GM12878 (cell line): ENCODE data around the gene DLGAP3. TPM values are rescaled to one million over a fixed set of nuclear protein-coding genes. Genes with fewer than 3 reads are reported as not detected.

Source experiments
- ATAC-seq: fragments of 200-7000 bp; cut with Tn5 transposase; 3 replicates; pipeline ENCODE4 v1.9.1; 2020; ENCODE audit warnings: mild to moderate bottlenecking, moderate library complexity
- BruUV-seq: library from RNA; stranded (reverse); fragments of 400-500 nt; replicated peaks from 2 replicates; lab custom pipeline; 2021; lab: Mats Ljungman, UMichigan
- CTCF ChIA-PET: fragments of 300-600 bp; sonication (Branson Sonifier 250); formaldehyde crosslinking; extraction: SDS; loops from one replicate; lab custom pipeline; 2021; ENCODE audit warnings: inconsistent platforms; lab: Yijun Ruan, JAX
- POLR2A ChIA-PET: fragments of 350-600 bp; formaldehyde crosslinking; extraction: SDS; loops from one replicate; lab custom pipeline; 2021; ENCODE audit warnings: inconsistent platforms; lab: Charles Lee
- RAD21 ChIA-PET: fragments of 300-600 bp; sonication (Branson Sonifier 250); formaldehyde crosslinking; loops from one replicate; lab custom pipeline; 2023; ENCODE audit warnings: antibody characterized with exemption; ENCODE audit not compliant: unreplicated experiment; lab: Charles Lee
- SMC1A ChIA-PET: fragments of 300-600 bp; sonication (Branson Sonifier 250); formaldehyde crosslinking; loops from one replicate; lab custom pipeline; 2023; ENCODE audit not compliant: unreplicated experiment, uncharacterized antibody; lab: Charles Lee
- DNase-seq: peaks from one replicate; pipeline ENCODE4 v3.0.0-alpha.2; 2011; ENCODE audit warnings: low read depth, low spot score
- FAIRE-seq: peaks from 3 replicates; lab custom pipeline; 2011; peaks lifted over from hg19 to GRCh38; lab: Jason Lieb, UNC
- H2AFZ ChIP-seq: 2 replicates; pipeline ENCODE4 v1.6.0; 2011; ENCODE audit warnings: low read depth, low read length, control low read depth; ENCODE audit not compliant: control insufficient read depth
- H3K27ac ChIP-seq: 2 replicates; pipeline ENCODE4 v1.5.1; 2011; ENCODE audit warnings: control low read depth; ENCODE audit not compliant: control insufficient read depth, insufficient read depth
- H3K27me3 ChIP-seq, 2 experiments: replicated peaks in 1 of 2; 2 replicates each; pipeline versions ENCODE4 v1.6.0 to v1.6.1; 2011; ENCODE audit warnings: low read length in 1 of 2; ENCODE audit not compliant: control insufficient read depth in 2 of 2, insufficient read depth in 2 of 2
- H3K36me3 ChIP-seq, 2 experiments: 2 replicates each; pipeline ENCODE4 v1.5.1; 2011; ENCODE audit warnings: low read length in 1 of 2; ENCODE audit not compliant: control insufficient read depth in 2 of 2, insufficient read depth in 2 of 2
- H3K4me1 ChIP-seq: 2 replicates; pipeline ENCODE4 v1.6.1; 2011; ENCODE audit warnings: mild to moderate bottlenecking, low read length, moderate library complexity, mixed read lengths; ENCODE audit not compliant: control insufficient read depth, insufficient read depth
- H3K4me2 ChIP-seq: 2 replicates; pipeline ENCODE4 v1.6.0; 2011; ENCODE audit warnings: control low read depth; ENCODE audit not compliant: control insufficient read depth, insufficient read depth
- H3K4me3 ChIP-seq: fragments of 200-600 bp; sonication (generic); 2 replicates; pipeline ENCODE4 v1.5.1; 2016
- H3K79me2 ChIP-seq: 2 replicates; pipeline ENCODE4 v1.6.0; 2011; ENCODE audit warnings: low read length; ENCODE audit not compliant: control insufficient read depth, insufficient read depth
- H3K9ac ChIP-seq: 2 replicates; pipeline ENCODE4 v1.8.0; 2011; ENCODE audit warnings: low read length, control low read depth, mixed read lengths; ENCODE audit not compliant: control insufficient read depth, insufficient read depth
- H3K9me3 ChIP-seq: replicated peaks from 3 replicates; pipeline ENCODE4 v1.5.1; 2011; ENCODE audit warnings: mild to moderate bottlenecking, low read length; ENCODE audit not compliant: control insufficient read depth, insufficient read depth
- H4K20me1 ChIP-seq: 2 replicates; pipeline ENCODE4 v1.6.0; 2011; ENCODE audit not compliant: control insufficient read depth, insufficient read depth
- BACH1 ChIP-seq: fragments of 450-650 bp; IDR thresholded peaks from 2 replicates; pipeline ENCODE4 v1.6.1; 2017; ENCODE audit warnings: mild to moderate bottlenecking, borderline replicate concordance
- BCL11A ChIP-seq: IDR thresholded peaks from 2 replicates; pipeline ENCODE4 v1.6.1; 2011; ENCODE audit warnings: low read depth, low read length
- CBX3 ChIP-seq: fragments of 200-600 bp; sonication (generic); IDR thresholded peaks from 2 replicates; pipeline ENCODE4 v1.6.1; 2016; ENCODE audit warnings: low read depth, borderline replicate concordance
- CEBPB ChIP-seq, 2 experiments: fragments of 150-350 bp in 1 of 2; IDR thresholded peaks; 2 replicates each; pipeline ENCODE4 v1.6.1; 2012 to 2014; ENCODE audit warnings: low read depth in 2 of 2, low read length in 2 of 2, borderline replicate concordance in 1 of 2, inconsistent platforms in 1 of 2
- EGR1 ChIP-seq, 2 experiments: IDR thresholded peaks; 1 replicate in 1 of 2; 2 replicates in 1 of 2; pipeline ENCODE4 v1.6.1; 2011 to 2012; ENCODE audit warnings: low read depth in 2 of 2, low read length in 2 of 2, borderline replicate concordance in 1 of 2, mild to moderate bottlenecking in 1 of 2, moderate library complexity in 1 of 2
- ETV6 ChIP-seq, 2 experiments: fragments of 450-650 bp in 1 of 2; IDR thresholded peaks in 1 of 2; conservative IDR thresholded peaks in 1 of 2; 2 replicates each; pipeline ENCODE4 v1.6.1; 2014; ENCODE audit warnings: antibody characterized with exemption in 1 of 2, borderline replicate concordance in 1 of 2, low read depth in 1 of 2, mild to moderate bottlenecking in 1 of 2, moderate library complexity in 1 of 2
- KAT2A ChIP-seq: conservative IDR thresholded peaks from 2 replicates; pipeline ENCODE4 v1.6.1; 2011; ENCODE audit warnings: low read depth, low read length; ENCODE audit not compliant: control insufficient read depth
- NBN ChIP-seq: fragments of 450-650 bp; IDR thresholded peaks from 2 replicates; pipeline ENCODE4 v1.6.1; 2016
- NFYA ChIP-seq: IDR thresholded peaks from 2 replicates; pipeline ENCODE4 v1.6.1; 2011; ENCODE audit warnings: low read depth, mild to moderate bottlenecking, low read length, improper control_type of control experiment, borderline replicate concordance
- NR2C1 ChIP-seq: fragments of 450-650 bp; IDR thresholded peaks from 2 replicates; pipeline ENCODE4 v1.6.1; 2017; ENCODE audit warnings: antibody characterized with exemption, mild to moderate bottlenecking, moderate library complexity
- POLR2A ChIP-seq: IDR thresholded peaks from 2 replicates; pipeline ENCODE4 v1.6.1; 2011; ENCODE audit warnings: low read depth, mild to moderate bottlenecking, low read length
- RAD21 ChIP-seq: IDR thresholded peaks from 2 replicates; pipeline ENCODE4 v1.6.1; 2011; ENCODE audit warnings: mild to moderate bottlenecking, low read depth, low read length, moderate library complexity; ENCODE audit not compliant: insufficient read depth
- SREBF1 ChIP-seq: IDR thresholded peaks from 2 replicates; pipeline ENCODE4 v1.6.1; 2012; ENCODE audit warnings: mild to moderate bottlenecking, low read length
- in situ Hi-C: fragments of 300-500 bp; cut with MboI; formaldehyde crosslinking; loops from 9 replicates; pipeline ENCODE4 v1.14.3; 2018; ENCODE audit warnings: mixed read lengths
- intact Hi-C: fragments of 100-400 bp; cut with micrococcal nuclease; formaldehyde crosslinking; loops from one replicate; pipeline ENCODE4 v1.14.2; 2022; ENCODE audit not compliant: unreplicated experiment
- polyA plus RNA-seq, 11 experiments: library from polyadenylated mRNA; depleted of rRNA in 4 of 11; unstranded in 6 of 11; stranded (reverse) in 5 of 11; fragments of >200 nt; fragmentation: Nextera tagmentation in 4 of 11; fragmentation: Illumina TruSeq in 1 of 11; extraction: Ambion mirVana in 4 of 11; extraction: Trizol in 1 of 11; gene quantifications; 1 replicate in 1 of 11; 2 replicates in 10 of 11; pipeline versions ENCODE4 v1.2.1 to v1.2.3, GENCODE V29; 2011 to 2016; ENCODE audit warnings: inconsistent platforms in 2 of 11, missing spikeins in 2 of 11, low read depth in 1 of 11
- total RNA-seq, 4 experiments: library from RNA; depleted of rRNA in 3 of 4; stranded (reverse); fragments of >200 nt in 3 of 4; fragmentation: Illumina TruSeq in 1 of 4; extraction: Trizol in 1 of 4; gene quantifications; 2 replicates each; pipeline versions ENCODE4 v1.2.1 to v1.2.3, GENCODE V29; 2013 to 2021
- TF ChIP-seq, protein P1 (sequence below): fragments of 450-650 bp; conservative IDR thresholded peaks from 2 replicates; pipeline ENCODE4 v1.6.1; 2017; ENCODE audit warnings: mild to moderate bottlenecking, moderate library complexity

DLGAP3 gene
- total and polyA plus RNA-seq, 10 of the 15 experiments (the other 5 are each of a cell fraction or from before 2014, with no cell fraction given) = 0.03 to 0.15 (median 0.08) TPM; not detected in 4

DNA sequence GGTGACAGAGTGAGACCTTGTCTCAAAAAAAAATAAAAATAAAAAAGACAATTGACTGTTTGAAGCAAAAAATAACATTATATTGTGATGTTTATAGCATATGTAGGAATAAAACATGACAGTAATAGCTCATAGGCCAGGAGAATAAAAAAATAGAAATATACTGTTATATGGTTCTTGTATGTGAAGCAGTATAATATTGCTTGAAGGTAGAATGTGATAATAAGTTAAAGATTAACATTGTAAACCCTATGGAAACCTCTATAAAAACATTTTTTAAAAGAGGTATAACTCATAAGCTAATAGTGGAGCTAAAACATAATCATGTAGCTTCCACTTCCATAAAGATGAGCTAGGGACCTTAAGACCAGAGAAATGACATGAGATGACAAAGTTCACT, 113.1 kb downstream of the DLGAP3 start:
- H2AFZ ChIP-seq = no peak overlapping the region
- no peaks in the 10 kb centered on the region for H3K9me3 ChIP-seq
- no peak overlapping the region for H3K27ac ChIP-seq
- H3K4me1 ChIP-seq = no peaks in the 10 kb centered on the region
- in situ Hi-C loops = no loop called here
- DNase-seq = no peak
- TF ChIP-seq RAD21 (no peak), BCL11A (no peak), NFYA (no peak), CEBPB (IDR thresholded peaks at IDR 0.05; ENCODE audit: borderline replicate concordance in 1 of 2, low read depth in 2 of 2, low read length in 2 of 2) (no peak), NR2C1 (no peak), POLR2A (no peak), NBN (no peak), KAT2A (no peak), SREBF1 (no peak), EGR1 (IDR thresholded peaks at IDR 0.05; ENCODE audit: borderline replicate concordance in 1 of 2, low read depth in 2 of 2, low read length in 2 of 2) (no peak), ETV6 (conservative IDR thresholded peaks at IDR 0.05 in 1 of 2, IDR thresholded peaks at IDR 0.05 in 1 of 2; ENCODE audit: borderline replicate concordance in 1 of 2, low read depth in 1 of 2) (no peak), CBX3 (no peak), BACH1 (no peak)
- TF ChIP-seq, protein P1, sequence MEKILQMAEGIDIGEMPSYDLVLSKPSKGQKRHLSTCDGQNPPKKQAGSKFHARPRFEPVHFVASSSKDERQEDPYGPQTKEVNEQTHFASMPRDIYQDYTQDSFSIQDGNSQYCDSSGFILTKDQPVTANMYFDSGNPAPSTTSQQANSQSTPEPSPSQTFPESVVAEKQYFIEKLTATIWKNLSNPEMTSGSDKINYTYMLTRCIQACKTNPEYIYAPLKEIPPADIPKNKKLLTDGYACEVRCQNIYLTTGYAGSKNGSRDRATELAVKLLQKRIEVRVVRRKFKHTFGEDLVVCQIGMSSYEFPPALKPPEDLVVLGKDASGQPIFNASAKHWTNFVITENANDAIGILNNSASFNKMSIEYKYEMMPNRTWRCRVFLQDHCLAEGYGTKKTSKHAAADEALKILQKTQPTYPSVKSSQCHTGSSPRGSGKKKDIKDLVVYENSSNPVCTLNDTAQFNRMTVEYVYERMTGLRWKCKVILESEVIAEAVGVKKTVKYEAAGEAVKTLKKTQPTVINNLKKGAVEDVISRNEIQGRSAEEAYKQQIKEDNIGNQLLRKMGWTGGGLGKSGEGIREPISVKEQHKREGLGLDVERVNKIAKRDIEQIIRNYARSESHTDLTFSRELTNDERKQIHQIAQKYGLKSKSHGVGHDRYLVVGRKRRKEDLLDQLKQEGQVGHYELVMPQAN = no peak
- ChIA-PET RAD21 (no interaction called here), CTCF (interaction anchor here (0.9 to 1.4 kb wide), 2 partner anchors 11 to 50 kb away, joined by 4 to 5 read pairs; no protein-coding TSS in a partner anchor), SMC1A (no interaction called here), POLR2A (no interaction called here)
- no peak for FAIRE-seq
- H3K36me3 ChIP-seq = no peaks in the 10 kb centered on the region
- no peak overlapping the region for H3K4me3 ChIP-seq
- ATAC-seq = no peak
- BruUV-seq = no TSS peak
- H3K79me2 ChIP-seq = no peaks in the 10 kb centered on the region
- no peaks in the 10 kb centered on the region for H3K27me3 ChIP-seq
- no peak overlapping the region for H3K9ac ChIP-seq
- H4K20me1 ChIP-seq = no peaks in the 10 kb centered on the region
- H3K4me2 ChIP-seq = no peak overlapping the region
- intact Hi-C loops = no loop called here

Other genes starting within 250 kb of the DLGAP3 start
Only the 7 nearest of the 8 such genes appear.
- not detected in 2 replicates for gene GJB4, start 169.9 kb downstream of the DLGAP3 start, total RNA-seq (2014; rRNA removed)
- gene GJB4, start 169.9 kb downstream of the DLGAP3 start, total RNA-seq (2014; rRNA removed; fragmentation: Illumina TruSeq; extraction: Trizol) = not detected in 2 replicates
- not detected in 2 replicates for gene GJB4, start 169.9 kb downstream of the DLGAP3 start, total RNA-seq (2021)
- not detected in 2 replicates for gene GJB4, start 169.9 kb downstream of the DLGAP3 start, polyA plus RNA-seq (2011; rRNA removed)
- not detected in 2 replicates for gene GJB4, start 169.9 kb downstream of the DLGAP3 start, polyA plus RNA-seq (2014; fragmentation: Illumina TruSeq; extraction: Trizol)
- gene GJB4, start 169.9 kb downstream of the DLGAP3 start, polyA plus RNA-seq (2014; fragmentation: Nextera tagmentation; extraction: Ambion mirVana) = not detected
- gene GJB4, start 169.9 kb downstream of the DLGAP3 start, polyA plus RNA-seq (2014; rRNA removed) = not detected in 2 replicates
- gene GJB4, start 169.9 kb downstream of the DLGAP3 start, polyA plus RNA-seq (2016; fragmentation: Nextera tagmentation; extraction: Ambion mirVana) = not detected
- gene GJB3, start 148.4 kb downstream of the DLGAP3 start, total RNA-seq (2014; rRNA removed) = not detected in 2 replicates
- not detected in 2 replicates for gene GJB3, start 148.4 kb downstream of the DLGAP3 start, total RNA-seq (2014; rRNA removed; fragmentation: Illumina TruSeq; extraction: Trizol)
- not detected in 2 replicates for gene GJB3, start 148.4 kb downstream of the DLGAP3 start, total RNA-seq (2021)
- not detected in 2 replicates for gene GJB3, start 148.4 kb downstream of the DLGAP3 start, polyA plus RNA-seq (2011; rRNA removed)
- not detected in 2 replicates for gene GJB3, start 148.4 kb downstream of the DLGAP3 start, polyA plus RNA-seq (2014; fragmentation: Illumina TruSeq; extraction: Trizol)
- gene GJB3, start 148.4 kb downstream of the DLGAP3 start, polyA plus RNA-seq (2014; fragmentation: Nextera tagmentation; extraction: Ambion mirVana) = not detected
- gene GJB3, start 148.4 kb downstream of the DLGAP3 start, polyA plus RNA-seq (2014; rRNA removed) = not detected in 2 replicates
- not detected for gene GJB3, start 148.4 kb downstream of the DLGAP3 start, polyA plus RNA-seq (2016; fragmentation: Nextera tagmentation; extraction: Ambion mirVana)
- gene GJA4, start 136.7 kb downstream of the DLGAP3 start, total RNA-seq (2014; rRNA removed) = 0.11 TPM in 1 of 2 replicates, not detected in the other
- 0.14 TPM in 1 of 2 replicates, not detected in the other for gene GJA4, start 136.7 kb downstream of the DLGAP3 start, total RNA-seq (2014; rRNA removed; fragmentation: Illumina TruSeq; extraction: Trizol)
- 0.13 and 0.18 TPM in 2 replicates for gene GJA4, start 136.7 kb downstream of the DLGAP3 start, total RNA-seq (2021)
- gene GJA4, start 136.7 kb downstream of the DLGAP3 start, polyA plus RNA-seq (2011; rRNA removed) = not detected in 2 replicates
- 0.09 TPM in 1 of 2 replicates, not detected in the other for gene GJA4, start 136.7 kb downstream of the DLGAP3 start, polyA plus RNA-seq (2014; fragmentation: Illumina TruSeq; extraction: Trizol)
- gene GJA4, start 136.7 kb downstream of the DLGAP3 start, polyA plus RNA-seq (2014; fragmentation: Nextera tagmentation; extraction: Ambion mirVana) = not detected
- gene GJA4, start 136.7 kb downstream of the DLGAP3 start, polyA plus RNA-seq (2014; rRNA removed) = 0.19 TPM in 1 of 2 replicates, not detected in the other
- not detected for gene GJA4, start 136.7 kb downstream of the DLGAP3 start, polyA plus RNA-seq (2016; fragmentation: Nextera tagmentation; extraction: Ambion mirVana)
- 39.4 and 41.0 TPM in 2 replicates for gene SMIM12, start 69.9 kb downstream of the DLGAP3 start, total RNA-seq (2014; rRNA removed)
- 37.1 and 38.7 TPM in 2 replicates for gene SMIM12, start 69.9 kb downstream of the DLGAP3 start, total RNA-seq (2014; rRNA removed; fragmentation: Illumina TruSeq; extraction: Trizol)
- gene SMIM12, start 69.9 kb downstream of the DLGAP3 start, total RNA-seq (2021) = 42.4 and 45.6 TPM in 2 replicates
- gene SMIM12, start 69.9 kb downstream of the DLGAP3 start, polyA plus RNA-seq (2011; rRNA removed) = 24.2 and 39.2 TPM in 2 replicates
- gene SMIM12, start 69.9 kb downstream of the DLGAP3 start, polyA plus RNA-seq (2014; fragmentation: Illumina TruSeq; extraction: Trizol) = 45.5 and 55.9 TPM in 2 replicates
- 10 to 100 TPM; 26.1 to 42.9 TPM for gene SMIM12, start 69.9 kb downstream of the DLGAP3 start, polyA plus RNA-seq (2014; fragmentation: Nextera tagmentation; extraction: Ambion mirVana)
- gene SMIM12, start 69.9 kb downstream of the DLGAP3 start, polyA plus RNA-seq (2014; rRNA removed) = 45.3 and 48.9 TPM in 2 replicates
- 10 to 100 TPM; 64.0 to 81.5 TPM for gene SMIM12, start 69.9 kb downstream of the DLGAP3 start, polyA plus RNA-seq (2016; fragmentation: Nextera tagmentation; extraction: Ambion mirVana)
- gene TMEM35B, start 55.7 kb upstream of the DLGAP3 start, total RNA-seq (2014; rRNA removed) = 21.7 and 22.9 TPM in 2 replicates
- gene TMEM35B, start 55.7 kb upstream of the DLGAP3 start, total RNA-seq (2014; rRNA removed; fragmentation: Illumina TruSeq; extraction: Trizol) = 14.1 and 14.8 TPM in 2 replicates
- gene TMEM35B, start 55.7 kb upstream of the DLGAP3 start, total RNA-seq (2021) = 15.2 and 18.8 TPM in 2 replicates
- 38.4 and 43.8 TPM in 2 replicates for gene TMEM35B, start 55.7 kb upstream of the DLGAP3 start, polyA plus RNA-seq (2011; rRNA removed)
- gene TMEM35B, start 55.7 kb upstream of the DLGAP3 start, polyA plus RNA-seq (2014; fragmentation: Illumina TruSeq; extraction: Trizol) = 17.3 TPM in 2 replicates
- 100 to 1,000 TPM; 118 to 138 TPM for gene TMEM35B, start 55.7 kb upstream of the DLGAP3 start, polyA plus RNA-seq (2014; fragmentation: Nextera tagmentation; extraction: Ambion mirVana)
- gene TMEM35B, start 55.7 kb upstream of the DLGAP3 start, polyA plus RNA-seq (2014; rRNA removed) = 19.0 and 21.0 TPM in 2 replicates
- gene TMEM35B, start 55.7 kb upstream of the DLGAP3 start, polyA plus RNA-seq (2016; fragmentation: Nextera tagmentation; extraction: Ambion mirVana) = 10 to 100 TPM; 66.6 to 71.0 TPM
- 14.0 and 16.5 TPM in 2 replicates for gene ZMYM6, start 102.3 kb upstream of the DLGAP3 start, total RNA-seq (2014; rRNA removed)
- gene ZMYM6, start 102.3 kb upstream of the DLGAP3 start, total RNA-seq (2014; rRNA removed; fragmentation: Illumina TruSeq; extraction: Trizol) = 14.1 and 14.3 TPM in 2 replicates
- gene ZMYM6, start 102.3 kb upstream of the DLGAP3 start, total RNA-seq (2021) = 11.9 and 16.7 TPM in 2 replicates
- gene ZMYM6, start 102.3 kb upstream of the DLGAP3 start, polyA plus RNA-seq (2011; rRNA removed) = 14.2 and 20.4 TPM in 2 replicates
- 16.3 and 19.2 TPM in 2 replicates for gene ZMYM6, start 102.3 kb upstream of the DLGAP3 start, polyA plus RNA-seq (2014; fragmentation: Illumina TruSeq; extraction: Trizol)
- gene ZMYM6, start 102.3 kb upstream of the DLGAP3 start, polyA plus RNA-seq (2014; fragmentation: Nextera tagmentation; extraction: Ambion mirVana) = 1 to 10 TPM; 8.2 to 8.9 TPM
- gene ZMYM6, start 102.3 kb upstream of the DLGAP3 start, polyA plus RNA-seq (2014; rRNA removed) = 14.6 and 17.1 TPM in 2 replicates
- gene ZMYM6, start 102.3 kb upstream of the DLGAP3 start, polyA plus RNA-seq (2016; fragmentation: Nextera tagmentation; extraction: Ambion mirVana) = 10 to 100 TPM; 12.3 to 14.0 TPM
- gene ZMYM1, start 149.7 kb upstream of the DLGAP3 start, total RNA-seq (2014; rRNA removed) = 0.96 and 3.9 TPM in 2 replicates
- 1.7 and 2.3 TPM in 2 replicates for gene ZMYM1, start 149.7 kb upstream of the DLGAP3 start, total RNA-seq (2014; rRNA removed; fragmentation: Illumina TruSeq; extraction: Trizol)
- gene ZMYM1, start 149.7 kb upstream of the DLGAP3 start, total RNA-seq (2021) = 1.8 and 2.6 TPM in 2 replicates
- gene ZMYM1, start 149.7 kb upstream of the DLGAP3 start, polyA plus RNA-seq (2011; rRNA removed) = 5.0 and 5.2 TPM in 2 replicates
- 1.6 and 2.0 TPM in 2 replicates for gene ZMYM1, start 149.7 kb upstream of the DLGAP3 start, polyA plus RNA-seq (2014; fragmentation: Illumina TruSeq; extraction: Trizol)
- gene ZMYM1, start 149.7 kb upstream of the DLGAP3 start, polyA plus RNA-seq (2014; fragmentation: Nextera tagmentation; extraction: Ambion mirVana) = 1 to 10 TPM in 1 of 2 experiments, under 1 TPM in 1; 0.68 to 2.1 TPM
- gene ZMYM1, start 149.7 kb upstream of the DLGAP3 start, polyA plus RNA-seq (2014; rRNA removed) = 0.58 and 0.89 TPM in 2 replicates
- 1 to 10 TPM in 1 of 2 experiments, under 1 TPM in 1; 0.45 to 1.1 TPM for gene ZMYM1, start 149.7 kb upstream of the DLGAP3 start, polyA plus RNA-seq (2016; fragmentation: Nextera tagmentation; extraction: Ambion mirVana)